ENCODE results near the gene C10orf71. TPM values are rescaled to one million over a fixed set of nuclear protein-coding genes. Genes with fewer than 3 reads are reported as not detected.

Gene C10orf71
- total RNA-seq, 1 experiment from 2014 or later: not detected

DNA sequence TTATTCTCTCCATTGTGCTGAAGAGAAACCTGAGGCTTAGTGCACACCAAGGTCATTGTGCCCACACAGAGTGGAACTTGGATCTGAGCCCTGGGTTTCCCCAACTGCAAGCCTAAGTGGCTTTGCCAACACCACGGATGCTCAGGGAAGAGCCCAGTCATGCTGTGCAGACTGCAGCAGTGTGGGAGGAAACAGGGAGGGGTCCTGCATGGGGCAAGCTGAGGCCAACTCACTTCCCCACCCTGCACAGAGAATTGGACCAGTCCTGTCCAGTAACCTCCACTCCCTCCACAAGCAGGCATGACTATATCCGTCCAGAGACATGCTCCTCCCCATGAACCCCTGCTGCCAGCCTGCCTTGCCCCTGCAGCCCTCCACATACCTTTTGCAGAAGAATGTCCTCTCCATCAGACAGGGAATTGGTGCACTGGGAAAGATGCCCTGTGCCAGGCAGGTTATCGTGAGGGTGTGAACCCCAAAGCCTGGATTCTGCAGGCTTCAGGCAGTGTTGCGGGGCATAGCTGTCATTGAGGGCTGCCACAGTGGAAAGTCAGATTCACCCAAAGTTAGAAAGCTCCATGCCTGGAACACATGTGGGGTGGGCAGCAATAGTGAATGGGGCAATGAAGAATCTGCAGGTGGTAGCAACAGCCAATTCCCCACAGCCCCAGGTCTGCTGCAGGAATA, 52.0 kb downstream of the C10orf71 start:
- H3K9me3 ChIP-seq (ENCODE audit: low read depth, low read length, poor library complexity, severe bottlenecking): no peaks in the 10 kb centered on the region
- no TSS peak for BruUV-seq (replicated peaks)
- no peaks in the 10 kb centered on the region for H3K27me3 ChIP-seq (replicated peaks; ENCODE audit: insufficient read depth, low read depth, low read length, poor library complexity)
- ChIA-PET POLR2A (ENCODE audit: low non-redundant PET) (no interaction called here), CTCF (no interaction called here)
- H3K4me3 ChIP-seq (ENCODE audit: low read depth, low read length, poor library complexity, severe bottlenecking): no peak overlapping the region
- H3K36me3 ChIP-seq (ENCODE audit: insufficient read depth, low read length, poor library complexity, severe bottlenecking): no peaks in the 10 kb centered on the region
- intact Hi-C loops (cut with micrococcal nuclease; ENCODE audit: unreplicated experiment): no loop called here
- H3K4me1 ChIP-seq (ENCODE audit: insufficient read depth, low read length, poor library complexity, severe bottlenecking): no peaks in the 10 kb centered on the region
- H3K27ac ChIP-seq (ENCODE audit: low read depth, low read length, poor library complexity, severe bottlenecking): no peak overlapping the region
- no peak for DNase-seq (ENCODE audit: low spot score)
- no peak for TF ChIP-seq EZH2 (IDR thresholded peaks at IDR 0.05; ENCODE audit: borderline replicate concordance, low read depth, low read length, poor library complexity, severe bottlenecking)
- TF ChIP-seq, protein P1, sequence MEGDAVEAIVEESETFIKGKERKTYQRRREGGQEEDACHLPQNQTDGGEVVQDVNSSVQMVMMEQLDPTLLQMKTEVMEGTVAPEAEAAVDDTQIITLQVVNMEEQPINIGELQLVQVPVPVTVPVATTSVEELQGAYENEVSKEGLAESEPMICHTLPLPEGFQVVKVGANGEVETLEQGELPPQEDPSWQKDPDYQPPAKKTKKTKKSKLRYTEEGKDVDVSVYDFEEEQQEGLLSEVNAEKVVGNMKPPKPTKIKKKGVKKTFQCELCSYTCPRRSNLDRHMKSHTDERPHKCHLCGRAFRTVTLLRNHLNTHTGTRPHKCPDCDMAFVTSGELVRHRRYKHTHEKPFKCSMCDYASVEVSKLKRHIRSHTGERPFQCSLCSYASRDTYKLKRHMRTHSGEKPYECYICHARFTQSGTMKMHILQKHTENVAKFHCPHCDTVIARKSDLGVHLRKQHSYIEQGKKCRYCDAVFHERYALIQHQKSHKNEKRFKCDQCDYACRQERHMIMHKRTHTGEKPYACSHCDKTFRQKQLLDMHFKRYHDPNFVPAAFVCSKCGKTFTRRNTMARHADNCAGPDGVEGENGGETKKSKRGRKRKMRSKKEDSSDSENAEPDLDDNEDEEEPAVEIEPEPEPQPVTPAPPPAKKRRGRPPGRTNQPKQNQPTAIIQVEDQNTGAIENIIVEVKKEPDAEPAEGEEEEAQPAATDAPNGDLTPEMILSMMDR (conservative IDR thresholded peaks at IDR 0.05; ENCODE audit: low read depth, low read length): no peak

DNA sequence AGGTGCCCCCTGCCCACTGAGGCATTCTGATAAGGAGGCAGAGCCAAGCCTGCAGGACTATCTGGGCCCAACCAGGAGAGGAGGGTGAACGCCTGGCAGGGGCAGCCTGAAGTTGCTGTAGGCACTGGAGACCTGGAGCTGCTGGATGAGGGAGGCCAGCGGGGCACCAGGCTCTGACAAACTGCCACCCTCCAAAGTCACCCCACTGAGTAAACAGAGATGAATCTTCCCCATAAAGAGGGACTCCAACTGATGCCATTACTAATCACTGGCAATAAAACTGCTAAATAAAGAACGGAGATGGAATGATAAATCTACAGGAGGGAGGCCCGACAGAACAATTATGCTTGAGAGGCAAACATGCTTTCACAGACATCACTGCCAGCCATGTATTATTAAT, 52.7 kb downstream of the C10orf71 start:
- intact Hi-C loops (cut with micrococcal nuclease; ENCODE audit: unreplicated experiment): no loop called here
- no peak for DNase-seq (ENCODE audit: low spot score)
- Histone ChIP-seq H3K27ac (ENCODE audit: low read depth, low read length, poor library complexity, severe bottlenecking) (no peak overlapping the region), H3K27me3 (replicated peaks; ENCODE audit: insufficient read depth, low read depth, low read length, poor library complexity) (no peaks in the 10 kb centered on the region), H3K4me3 (ENCODE audit: low read depth, low read length, poor library complexity, severe bottlenecking) (no peak overlapping the region), H3K9me3 (ENCODE audit: low read depth, low read length, poor library complexity, severe bottlenecking) (no peaks in the 10 kb centered on the region), H3K4me1 (ENCODE audit: insufficient read depth, low read length, poor library complexity, severe bottlenecking) (no peaks in the 10 kb centered on the region), H3K36me3 (ENCODE audit: insufficient read depth, low read length, poor library complexity, severe bottlenecking) (no peaks in the 10 kb centered on the region)
- ChIA-PET CTCF (no interaction called here), POLR2A (ENCODE audit: low non-redundant PET) (no interaction called here)
- TF ChIP-seq, protein P1 (conservative IDR thresholded peaks at IDR 0.05; ENCODE audit: low read depth, low read length): no peak
- no peak for TF ChIP-seq EZH2 (IDR thresholded peaks at IDR 0.05; ENCODE audit: borderline replicate concordance, low read depth, low read length, poor library complexity, severe bottlenecking)
- BruUV-seq (replicated peaks): no TSS peak

DNA sequence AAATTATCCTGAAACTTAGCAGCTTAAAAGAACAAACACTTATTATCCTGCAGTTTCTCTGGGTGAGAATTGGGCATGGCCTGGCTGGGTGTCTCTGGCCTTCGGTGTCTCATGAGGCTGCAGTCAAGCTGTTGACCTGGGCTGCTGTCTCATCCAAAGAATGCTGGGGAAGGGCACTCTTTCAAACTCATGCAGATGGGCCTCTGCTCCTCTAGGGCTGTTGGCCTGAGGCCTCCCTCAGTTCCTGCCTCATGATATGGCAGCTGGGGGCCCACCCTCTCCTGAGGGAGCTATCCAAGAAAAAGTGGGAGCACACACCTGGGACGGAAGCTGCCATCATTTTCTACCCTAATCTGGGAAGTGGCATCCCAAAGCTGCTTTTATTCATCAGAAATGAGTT, 53.4 kb downstream of the C10orf71 start:
- Histone ChIP-seq H3K27ac (ENCODE audit: low read depth, low read length, poor library complexity, severe bottlenecking) (no peak overlapping the region), H3K4me3 (ENCODE audit: low read depth, low read length, poor library complexity, severe bottlenecking) (no peak overlapping the region), H3K27me3 (replicated peaks; ENCODE audit: insufficient read depth, low read depth, low read length, poor library complexity) (no peaks in the 10 kb centered on the region), H3K36me3 (ENCODE audit: insufficient read depth, low read length, poor library complexity, severe bottlenecking) (no peaks in the 10 kb centered on the region), H3K4me1 (ENCODE audit: insufficient read depth, low read length, poor library complexity, severe bottlenecking) (no peaks in the 10 kb centered on the region), H3K9me3 (ENCODE audit: low read depth, low read length, poor library complexity, severe bottlenecking) (no peaks in the 10 kb centered on the region)
- no peak for DNase-seq (ENCODE audit: low spot score)
- TF ChIP-seq EZH2 (IDR thresholded peaks at IDR 0.05; ENCODE audit: borderline replicate concordance, low read depth, low read length, poor library complexity, severe bottlenecking): no peak
- TF ChIP-seq, protein P1 (conservative IDR thresholded peaks at IDR 0.05; ENCODE audit: low read depth, low read length): no peak
- no TSS peak for BruUV-seq (replicated peaks)
- CTCF ChIA-PET: no interaction called here
- intact Hi-C loops (cut with micrococcal nuclease; ENCODE audit: unreplicated experiment): no loop called here
- POLR2A ChIA-PET (ENCODE audit: low non-redundant PET): no interaction called here
